Amygdala (tissue), 56 donors: ENCODE results near the gene ARPC3.
A peak's percentile ranks its signal among the peaks of the same experiment; 100 is the strongest.
"Not testable (repeated sequence)": the region's sequence is repeated elsewhere in the genome, so short reads cannot be mapped to it uniquely, and the experiment has no call there.

Experiments used
- DNase-seq, 56 donors: peaks; one replicate each; lab custom pipeline; 2025; lab: John Stamatoyannopoulos, UW

ARPC3 gene

GRCh38 chr12:110420644-110421043 lies 29.5 kb downstream of the ARPC3 start:
- DNase-seq: not testable (repeated sequence)

DNA sequence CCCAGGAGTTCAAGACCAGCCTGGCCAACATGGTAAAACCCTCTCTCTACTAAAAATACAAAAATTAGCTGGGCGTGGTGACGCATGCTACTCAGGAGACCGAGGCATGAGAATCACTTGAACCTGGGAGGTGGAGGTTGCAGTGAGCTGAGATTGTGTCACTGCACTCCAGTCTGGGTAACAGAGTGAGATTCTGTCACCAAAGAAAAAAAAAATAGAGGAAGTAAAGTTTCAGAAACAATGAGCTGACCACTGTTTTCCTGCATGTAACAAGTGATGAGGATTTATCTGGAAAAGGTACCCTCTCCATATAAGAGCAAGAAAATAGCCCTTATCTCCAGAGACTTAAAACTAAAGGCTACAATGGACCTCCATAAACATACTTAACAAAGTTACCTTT lies 33.0 kb downstream of the ARPC3 start:
- not testable (repeated sequence) for DNase-seq

- DNase-seq: not testable (repeated sequence)
These were observed 40.1 kb downstream of the ARPC3 start for GRCh38 chr12:110410086-110410485.

DNA sequence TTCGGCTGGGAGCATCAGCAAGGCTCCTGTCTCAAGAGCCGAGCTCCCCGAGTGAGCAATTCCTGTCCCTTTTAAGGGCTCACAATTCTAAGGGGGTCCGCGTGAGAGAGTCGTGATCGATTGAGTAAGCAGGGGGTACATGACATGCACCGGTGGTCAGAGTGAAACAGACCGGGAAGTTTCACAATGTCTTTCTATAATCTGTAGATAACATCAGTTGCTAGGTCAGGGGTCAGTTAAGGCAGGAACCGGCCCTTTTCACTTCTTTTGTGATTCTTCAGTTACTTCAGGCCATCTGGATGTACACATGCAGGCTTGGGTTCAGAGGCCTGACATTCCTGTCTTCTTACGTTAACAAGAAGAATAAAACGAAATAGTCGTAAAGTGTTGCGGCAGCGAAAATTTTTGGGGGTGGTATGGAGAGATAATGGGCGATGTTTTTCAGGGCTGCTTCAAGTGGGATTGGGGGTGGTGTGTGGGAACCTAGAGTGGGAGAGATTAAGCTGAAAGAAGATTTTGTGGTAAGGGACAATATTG lies 44.9 kb downstream of the ARPC3 start:
- not testable (repeated sequence) for DNase-seq

- DNase-seq: peak in 51 of 56 donors; percentile 1 to 77 (median 32)
These were observed 46.0 kb downstream of the ARPC3 start for GRCh38 chr12:110403976-110404682.

DNA sequence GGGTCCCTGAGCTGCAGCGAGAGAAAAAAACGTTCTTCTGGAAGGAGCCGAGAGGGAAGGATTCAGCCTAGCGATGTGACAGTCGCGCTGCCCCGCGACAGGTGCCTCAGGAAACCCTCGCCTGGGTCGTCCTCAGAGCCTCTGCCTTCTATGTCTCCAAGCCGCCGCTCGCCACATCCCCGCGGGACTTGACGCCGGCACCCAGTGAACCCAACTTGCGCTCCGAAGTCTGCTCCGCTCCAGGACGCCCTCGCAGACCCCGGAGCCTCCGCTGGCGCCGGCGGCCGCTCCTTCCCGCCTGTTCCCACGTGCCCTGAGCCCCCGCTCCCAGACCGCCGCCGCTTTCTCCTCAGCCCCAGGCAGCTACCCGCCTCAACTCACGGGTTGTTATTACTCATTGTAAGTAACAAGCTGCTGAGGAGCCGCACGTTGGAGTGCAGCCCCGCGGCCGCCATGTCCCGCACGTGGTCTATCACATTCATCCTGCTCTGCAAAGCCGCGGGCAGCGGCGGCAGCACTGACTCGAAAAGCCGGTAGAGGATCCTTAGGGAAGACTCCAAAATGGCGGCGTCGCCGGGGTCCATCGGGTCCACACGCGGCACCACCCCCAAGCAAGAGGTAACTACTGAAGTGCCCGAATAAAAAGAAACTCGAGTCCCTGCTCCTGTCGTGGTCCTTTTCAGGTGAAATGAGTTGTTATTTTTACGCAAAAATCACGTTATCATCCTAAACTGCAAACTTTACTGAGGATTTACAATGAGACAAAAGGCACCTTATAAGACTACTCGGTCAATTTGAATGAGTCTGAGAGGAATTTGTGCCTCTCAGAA lies 46.8 kb downstream of the ARPC3 start, which contains the start of gene ANAPC7:
Gene ANAPC7 (minus strand): TSS at position 563 of the 830 bp plus-strand sequence. CDS start 81 bp downstream, at position 482.
- DNase-seq: peak; percentile 30 to 94 (median 80)
